GM12892 (cell line): Measurements from ENCODE around the gene SHH.
"Not testable (repeated sequence)": the region's sequence is repeated elsewhere in the genome, so short reads cannot be mapped to it uniquely, and the experiment has no call there.

Experiments used
- DNase-seq: peaks from one replicate; pipeline ENCODE4 v3.0.0; 2011; ENCODE audit not compliant: insufficient read length
- FAIRE-seq: peaks from 2 replicates; lab custom pipeline; 2011; peaks lifted over from hg19 to GRCh38; lab: Jason Lieb, UNC
- POLR2A ChIP-seq: IDR thresholded peaks from 2 replicates; pipeline ENCODE4 v1.6.1; 2011; ENCODE audit warnings: low read depth, low read length, control low read depth
- POLR2AphosphoS5 ChIP-seq: IDR thresholded peaks from 2 replicates; pipeline ENCODE4 v1.6.1; 2011; ENCODE audit warnings: low read depth, low read length, control low read depth
- TAF1 ChIP-seq: IDR thresholded peaks from 2 replicates; pipeline ENCODE4 v1.6.1; 2011; ENCODE audit warnings: low read depth, mild to moderate bottlenecking, control low read depth, low read length, borderline replicate concordance

Gene SHH

DNA sequence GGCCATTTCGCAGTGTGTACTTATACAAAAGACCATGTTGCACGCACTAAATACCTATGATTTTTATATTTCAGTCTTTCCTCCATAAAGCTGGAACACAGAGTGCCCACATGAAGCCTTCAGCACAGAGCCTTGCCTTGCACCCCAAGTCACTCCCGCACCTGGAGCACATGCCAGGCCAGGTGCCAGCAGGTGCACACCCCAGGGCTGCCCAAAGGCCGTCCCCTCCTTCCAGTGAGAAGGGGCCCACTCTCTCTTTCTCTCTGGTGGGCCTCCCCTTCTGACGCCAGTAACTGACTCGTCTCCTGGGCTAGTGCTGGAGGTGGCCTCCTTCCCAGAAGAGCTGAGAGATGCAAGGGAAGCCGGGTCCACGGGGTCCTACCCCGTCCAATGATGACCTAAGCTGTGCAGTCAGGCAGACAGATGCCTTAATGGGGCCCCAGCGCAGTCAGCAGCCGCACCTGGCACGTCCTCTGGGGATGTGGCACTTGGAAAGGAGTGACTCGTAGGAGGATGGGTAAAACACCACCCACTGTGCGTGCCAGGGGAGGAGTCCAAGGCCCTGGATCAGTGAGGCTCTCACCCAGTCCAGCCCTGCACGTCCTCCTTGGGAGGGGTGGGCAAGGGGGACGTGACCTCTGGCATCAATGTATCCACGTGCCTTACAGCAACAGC is 17.7 kb upstream of the SHH start:
- FAIRE-seq (no peak), DNase-seq (no peak)
- TF ChIP-seq TAF1 (no peak), POLR2A (no peak), POLR2AphosphoS5 (no peak)

DNA sequence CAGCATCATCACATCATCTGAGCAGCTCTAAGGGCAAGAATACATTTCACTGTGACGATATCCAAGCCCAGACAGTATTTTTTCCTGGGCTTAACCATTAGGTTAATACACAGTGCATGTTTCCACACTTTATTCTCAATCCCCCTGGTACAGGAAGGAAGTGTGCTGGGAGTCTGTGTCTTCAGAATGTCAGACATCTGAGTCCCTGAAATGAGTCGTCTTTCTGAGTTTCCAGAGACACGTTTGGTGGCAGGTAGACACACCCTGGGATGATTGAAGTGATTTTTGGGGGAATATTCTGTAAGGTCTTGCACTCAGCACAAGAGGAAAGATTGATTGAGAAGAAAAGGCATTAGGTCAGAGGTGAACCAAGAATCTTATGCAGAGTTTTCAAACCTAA is 13.1 kb upstream of the SHH start:
- FAIRE-seq: no peak
- TF ChIP-seq POLR2AphosphoS5: no peak
- TF ChIP-seq TAF1: no peak
- no peak for TF ChIP-seq POLR2A

DNA sequence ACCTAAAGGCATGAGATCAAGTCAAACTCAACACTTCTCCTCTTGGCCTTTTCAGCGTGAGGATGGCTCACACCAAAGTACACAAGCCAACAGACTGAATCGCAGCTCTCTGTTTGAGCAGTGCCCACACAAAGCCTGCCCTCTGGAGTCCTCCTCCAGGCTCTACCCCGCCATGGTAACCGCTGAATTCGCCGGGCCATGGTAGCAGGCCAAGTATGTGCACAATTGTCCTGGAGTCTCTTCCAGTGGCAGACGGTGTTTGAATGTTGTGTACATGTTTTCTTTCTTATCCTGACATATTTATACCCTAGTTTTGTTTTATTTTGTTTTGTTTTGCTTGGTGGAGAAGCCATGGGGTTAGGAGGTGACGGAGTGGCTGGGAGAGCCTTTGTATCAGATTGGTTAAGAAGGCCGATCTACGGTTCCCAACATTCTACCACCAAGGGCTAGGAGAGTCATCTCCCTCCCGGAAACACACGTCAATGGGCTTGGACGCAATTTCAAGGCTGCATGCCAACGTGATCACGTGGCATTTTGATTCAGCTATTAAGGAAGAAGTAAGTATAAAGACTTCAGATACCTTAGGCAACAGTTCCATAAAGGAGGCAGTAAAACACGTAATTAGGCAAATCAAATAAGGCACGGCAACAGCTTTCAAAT is 12.1 kb upstream of the SHH start:
- DNase-seq (no peak), FAIRE-seq (no peak)
- TF ChIP-seq TAF1 (no peak), POLR2AphosphoS5 (no peak), POLR2A (no peak)

More for the DNA sequence above, 13.1 kb upstream of the SHH start:
- DNase-seq: no peak

DNA sequence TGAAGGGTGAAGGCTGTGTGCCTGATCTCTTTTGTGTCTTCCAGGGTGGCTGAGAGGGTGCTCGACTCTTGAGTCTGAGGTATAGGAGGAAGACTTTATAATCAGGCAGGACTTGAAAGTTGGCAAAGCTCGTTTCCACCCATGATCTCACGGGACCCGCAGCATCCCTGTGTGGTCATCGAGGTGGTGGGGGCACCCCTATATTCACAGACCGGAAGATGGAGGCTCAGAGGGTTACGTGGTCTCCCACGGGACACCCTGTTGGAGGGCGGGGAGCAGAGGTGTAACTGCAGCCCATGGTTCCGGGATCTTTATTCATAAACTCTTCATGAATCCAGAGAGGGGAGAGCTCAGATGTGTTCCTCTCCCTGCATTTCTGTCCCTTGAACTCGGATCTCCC is 9.6 kb upstream of the SHH start:
- TF ChIP-seq TAF1 (no peak), POLR2AphosphoS5 (no peak), POLR2A (no peak)
- no peak for DNase-seq

DNA sequence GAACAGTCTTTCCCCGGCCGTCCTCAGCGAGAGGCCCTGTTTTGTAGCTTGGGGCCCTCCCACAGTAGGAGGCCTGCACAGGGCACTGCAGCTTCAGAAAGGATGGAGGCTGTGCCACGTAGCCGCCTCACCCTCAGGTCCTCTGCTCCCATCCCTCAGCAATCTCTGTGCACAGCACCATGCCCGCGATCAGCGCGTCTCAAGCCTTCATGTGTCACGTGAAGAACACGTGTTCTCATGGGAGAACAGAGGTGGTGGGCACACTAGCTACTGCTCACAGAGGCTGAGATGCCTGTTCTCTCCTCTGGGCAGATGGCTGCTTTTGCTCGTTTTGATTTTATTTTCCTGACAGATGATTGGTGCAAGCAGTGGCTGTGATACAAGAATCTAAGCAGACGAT is 8.5 kb upstream of the SHH start:
- no peak for FAIRE-seq
- no peak for TF ChIP-seq TAF1
- no peak for TF ChIP-seq POLR2A
- TF ChIP-seq POLR2AphosphoS5: no peak
- DNase-seq: no peak

More for the DNA sequence above, 9.6 kb upstream of the SHH start:
- FAIRE-seq: no peak

DNA sequence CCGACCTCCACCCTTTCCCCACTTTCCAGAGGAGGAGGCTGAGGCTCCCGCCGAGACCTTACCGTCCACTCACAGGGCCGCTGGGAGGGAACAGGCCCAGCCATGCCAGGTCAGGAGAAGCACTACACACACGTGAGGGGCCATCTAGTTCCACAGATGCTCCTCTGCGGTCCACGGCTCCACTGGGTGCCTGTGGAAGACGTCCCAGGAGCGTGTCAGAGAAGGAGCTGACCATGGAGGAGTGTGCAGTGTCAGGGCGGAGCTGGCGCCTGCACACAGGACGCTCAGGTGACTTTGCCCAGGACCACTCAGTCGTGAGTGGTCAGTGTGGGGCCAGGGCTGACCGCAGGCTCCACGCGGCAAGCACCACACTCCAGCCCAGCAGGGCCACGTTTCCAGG is 8.0 kb upstream of the SHH start:
- no peak for DNase-seq
- TF ChIP-seq POLR2A: no peak
- no peak for TF ChIP-seq TAF1
- no peak for FAIRE-seq

DNA sequence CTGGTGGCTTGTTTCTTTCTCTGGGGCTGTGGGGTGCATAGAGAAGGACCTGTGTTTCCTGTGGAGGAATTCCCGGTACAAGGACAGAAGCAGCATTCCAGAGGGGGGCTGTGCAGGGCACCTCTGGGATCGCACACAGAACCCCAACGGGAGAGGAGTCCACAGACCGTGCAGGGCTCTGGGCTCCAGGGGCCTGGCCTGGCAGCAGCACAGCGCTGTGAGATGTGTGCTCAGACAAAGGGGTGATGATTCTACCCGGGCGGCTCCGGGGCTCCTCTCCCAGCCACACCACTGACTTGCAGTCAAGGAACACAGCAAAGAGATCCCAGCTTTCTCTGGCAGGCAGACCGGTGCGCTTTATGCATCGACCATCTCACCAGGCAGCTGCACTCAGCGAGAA is 6.9 kb upstream of the SHH start:
- DNase-seq (no peak), FAIRE-seq (no peak)
- TF ChIP-seq TAF1 (no peak), POLR2A (no peak), POLR2AphosphoS5 (no peak)

DNA sequence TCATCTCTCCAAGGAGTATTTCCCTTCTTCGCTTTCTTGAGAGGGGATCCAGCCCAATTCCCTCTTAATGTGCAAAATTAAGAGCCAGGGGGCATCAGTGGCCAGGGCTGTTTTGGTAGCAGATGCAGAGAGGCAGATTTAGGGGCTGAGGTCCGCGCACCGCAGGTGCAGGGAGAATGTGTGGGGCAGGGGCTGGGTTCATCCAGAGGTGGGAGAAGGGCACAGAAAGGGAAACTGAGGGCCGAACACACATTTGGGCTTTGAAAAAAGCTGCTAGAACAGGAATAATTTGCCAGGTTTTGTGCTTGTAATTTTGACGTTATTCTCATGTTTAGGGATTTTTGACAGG is 6.5 kb upstream of the SHH start:
- DNase-seq (no peak), FAIRE-seq (no peak)
- TF ChIP-seq TAF1: no peak

DNA sequence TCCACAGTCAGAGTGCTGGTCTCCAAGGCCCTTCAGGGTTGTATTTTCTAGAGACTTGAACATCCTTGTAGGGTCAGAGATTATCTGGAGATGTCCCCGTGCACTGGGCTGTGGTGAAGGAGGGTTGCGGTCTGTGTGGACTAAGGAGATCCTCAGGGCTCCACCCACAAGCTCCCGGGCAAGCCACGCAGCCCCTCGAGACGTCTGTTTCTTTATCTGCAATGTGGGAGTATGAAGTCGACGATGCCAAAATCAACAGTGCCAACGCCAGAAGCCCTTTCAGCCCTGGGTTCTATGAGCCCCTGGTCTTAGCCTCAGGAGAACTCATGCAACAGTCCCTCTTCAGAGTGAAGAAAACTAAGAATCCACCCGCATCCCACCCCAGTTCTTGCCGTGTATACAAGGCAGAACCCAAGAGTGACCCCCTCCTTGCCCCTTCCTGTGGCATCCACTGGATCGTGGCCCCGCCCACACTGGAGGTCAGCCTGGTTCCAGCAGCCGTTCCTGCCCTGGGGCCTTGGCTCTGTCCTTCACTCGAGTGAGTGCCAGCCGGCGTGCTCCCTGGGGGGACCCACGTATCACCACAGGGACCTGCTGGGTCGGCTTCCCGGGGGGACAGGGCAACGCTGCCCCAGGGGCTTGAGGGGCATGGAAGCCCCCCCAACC is 6.0 kb upstream of the SHH start:
- DNase-seq: no peak
- no peak for FAIRE-seq
- no peak for TF ChIP-seq POLR2A
- no peak for TF ChIP-seq TAF1
- no peak for TF ChIP-seq POLR2AphosphoS5

DNA sequence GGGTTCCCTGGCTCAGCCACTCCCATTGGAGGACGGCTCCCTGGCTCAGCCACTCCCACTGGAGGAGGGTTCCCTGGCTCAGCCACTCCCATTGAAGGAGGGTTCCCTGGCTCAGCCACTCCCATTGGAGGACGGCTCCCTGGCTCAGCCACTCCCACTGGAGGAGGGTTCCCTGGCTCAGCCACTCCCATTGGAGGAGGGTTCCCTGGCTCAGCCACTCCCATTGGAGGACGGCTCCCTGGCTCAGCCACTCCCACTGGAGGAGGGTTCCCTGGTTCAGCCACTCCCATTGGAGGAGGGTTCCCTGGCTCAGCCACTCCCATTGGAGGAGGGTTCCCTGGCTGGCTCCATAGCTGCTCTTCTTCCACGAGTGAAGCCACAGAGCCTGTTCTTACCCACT is 5.3 kb upstream of the SHH start:
- DNase-seq, FAIRE-seq: not testable (repeated sequence)

DNA sequence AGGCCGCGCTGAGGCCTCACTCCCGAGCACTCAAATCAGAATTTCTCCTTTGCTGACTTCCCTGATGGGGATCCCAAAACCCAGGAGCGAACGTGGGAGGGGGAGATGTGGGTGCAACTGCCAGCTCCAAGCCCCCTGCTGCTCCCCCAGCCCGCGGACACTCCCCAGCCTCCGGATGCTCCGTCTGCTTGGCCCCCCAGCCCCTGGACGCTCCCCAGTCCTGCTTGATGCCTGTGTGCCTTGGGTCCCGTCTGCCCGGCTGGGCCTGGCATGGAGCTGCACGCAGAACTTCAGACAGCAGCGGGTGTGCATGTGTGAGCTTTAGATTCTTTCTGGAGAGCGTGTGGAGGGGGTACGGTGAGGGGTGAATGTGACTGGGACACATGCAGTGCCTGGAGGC is 4.7 kb upstream of the SHH start:
- FAIRE-seq: no peak
- no peak for TF ChIP-seq POLR2A
- TF ChIP-seq TAF1: no peak
- TF ChIP-seq POLR2AphosphoS5: no peak

DNA sequence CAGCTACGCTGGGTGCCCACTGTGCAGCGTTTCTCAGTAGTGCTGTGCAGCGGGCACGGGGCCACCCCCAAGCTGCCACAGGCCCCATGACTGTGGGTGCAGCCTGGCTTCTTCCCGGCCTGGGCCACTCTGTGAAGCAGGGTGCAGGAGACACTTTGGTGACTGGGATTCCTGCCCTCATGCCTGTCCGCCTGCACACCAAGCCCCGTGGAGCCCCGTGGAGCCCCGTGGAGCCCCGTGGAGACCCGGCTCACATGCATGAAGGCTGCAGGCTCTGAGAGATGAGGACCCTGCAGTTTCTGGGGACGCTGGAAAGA is 3.9 kb upstream of the SHH start:
- FAIRE-seq: no peak
- no peak for TF ChIP-seq POLR2AphosphoS5
- no peak for TF ChIP-seq POLR2A
- TF ChIP-seq TAF1: no peak
- DNase-seq: no peak

More for the DNA sequence above, 4.7 kb upstream of the SHH start:
- no peak for DNase-seq
